Tibial artery (tissue), 4 donors: Measurements from ENCODE around the gene RDH5.

Experiments used
- DNase-seq, 2 donors: peaks; one replicate each; pipeline ENCODE4 v3.0.0-alpha.2; 2019
- H3K27ac ChIP-seq, 2 donors: fragments of 200-600 bp; sonication (generic) in 1 of 2; 1 replicate in 1 of 2; 2 replicates in 1 of 2; pipeline ENCODE4 v1.5.1; 2018 to 2019; ENCODE audit warnings: mild to moderate bottlenecking in 1 of 2
- H3K27me3 ChIP-seq, 2 donors: fragments of 200-600 bp; sonication (generic) in 1 of 2; one replicate each; pipeline versions ENCODE4 v1.5.1 to v1.6.0; 2016 to 2019
- H3K36me3 ChIP-seq, 3 donors: fragments of 200-600 bp; sonication (generic) in 2 of 3; one replicate each; pipeline ENCODE4 v1.5.1; 2016 to 2019; ENCODE audit warnings: mild to moderate bottlenecking in 2 of 3
- H3K4me1 ChIP-seq, 4 donors: fragments of 200-600 bp; sonication (generic) in 2 of 4; 1 replicate in 3 of 4; 2 replicates in 1 of 4; pipeline ENCODE4 v1.5.1; 2016 to 2019
- H3K4me3 ChIP-seq, 2 donors: fragments of 200-600 bp; sonication (generic) in 1 of 2; 1 replicate in 1 of 2; 2 replicates in 1 of 2; pipeline ENCODE4 v1.5.1; 2018 to 2019; ENCODE audit warnings: mild to moderate bottlenecking in 2 of 2
- H3K9me3 ChIP-seq, 3 donors: fragments of 200-600 bp; sonication (generic) in 1 of 3; one replicate each; pipeline ENCODE4 v1.5.1; 2016 to 2019
- intact Hi-C: fragments of 100-400 bp; cut with DNase I; formaldehyde crosslinking; loops from one replicate; pipeline ENCODE4 v1.15.0; 2023; ENCODE audit warnings: low total_unique reads
- TF ChIP-seq, protein P1 (sequence below), 2 experiments: fragments of 200-600 bp in 1 of 2; fragments of 450-650 bp in 1 of 2; IDR thresholded peaks; one replicate each; pipeline ENCODE4 v1.5.1; 2017 to 2019; ENCODE audit warnings: antibody characterized with exemption in 2 of 2, mild to moderate bottlenecking in 1 of 2, moderate library complexity in 1 of 2

Gene RDH5

DNA sequence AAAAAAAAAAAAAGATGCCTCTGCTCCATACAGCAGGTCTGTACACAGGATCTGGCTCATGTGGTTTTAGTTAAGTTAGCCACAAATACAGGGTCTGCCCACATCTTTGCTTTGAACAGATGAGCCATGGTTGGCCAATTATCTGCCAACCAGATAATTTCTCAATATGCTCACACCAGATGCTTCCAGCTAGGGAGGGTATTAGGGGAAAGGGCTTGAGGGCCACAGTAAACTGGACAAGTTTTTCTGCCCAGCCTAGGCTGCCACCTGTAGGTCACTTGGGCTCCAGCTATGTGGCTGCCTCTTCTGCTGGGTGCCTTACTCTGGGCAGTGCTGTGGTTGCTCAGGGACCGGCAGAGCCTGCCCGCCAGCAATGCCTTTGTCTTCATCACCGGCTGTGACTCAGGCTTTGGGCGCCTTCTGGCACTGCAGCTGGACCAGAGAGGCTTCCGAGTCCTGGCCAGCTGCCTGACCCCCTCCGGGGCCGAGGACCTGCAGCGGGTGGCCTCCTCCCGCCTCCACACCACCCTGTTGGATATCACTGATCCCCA is 776 bp downstream of the RDH5 start:
- Histone ChIP-seq H3K27me3 (no peaks in the 10 kb centered on the region), H3K4me1 (peaks cover 5 to 92% (median 78%) of the 10 kb centered on the region in 4 donors)
- DNase-seq: peak; percentile 86 to 96

DNA sequence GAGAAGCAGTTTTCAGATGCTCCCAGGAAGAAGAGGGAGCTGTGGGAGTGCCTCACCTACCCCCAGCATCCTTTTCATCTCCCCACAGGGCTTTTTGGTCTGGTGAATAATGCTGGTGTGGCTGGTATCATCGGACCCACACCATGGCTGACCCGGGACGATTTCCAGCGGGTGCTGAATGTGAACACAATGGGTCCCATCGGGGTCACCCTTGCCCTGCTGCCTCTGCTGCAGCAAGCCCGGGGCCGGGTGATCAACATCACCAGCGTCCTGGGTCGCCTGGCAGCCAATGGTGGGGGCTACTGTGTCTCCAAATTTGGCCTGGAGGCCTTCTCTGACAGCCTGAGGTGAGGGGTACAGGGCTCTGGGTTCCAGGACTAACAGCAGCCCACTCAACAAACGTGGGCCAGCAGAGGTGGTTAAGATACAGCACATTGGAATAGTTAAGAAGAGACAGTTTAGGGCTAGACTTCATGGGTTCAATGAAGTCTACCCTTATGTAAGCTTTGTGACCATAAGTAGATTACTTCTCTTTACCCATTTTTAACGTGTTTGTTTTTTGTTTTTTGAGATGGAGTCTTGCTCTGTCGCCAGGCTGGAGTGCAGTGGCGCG is 1.5 kb downstream of the RDH5 start:
- intact Hi-C loops: loop anchor here (5.0 kb wide), 1 partner anchor 39 kb away; a partner anchor contains a TSS
- Histone ChIP-seq H3K36me3 (peaks cover 19 to 31% (median 30%) of the 10 kb centered on the region in 3 donors), H3K27ac (peak overlapping the region; percentile 96 to 98), H3K4me3 (peak overlapping the region; percentile 15 to 20), H3K9me3 (no peaks in the 10 kb centered on the region), H3K27me3 (no peaks in the 10 kb centered on the region), H3K4me1 (peaks cover 5 to 97% (median 81%) of the 10 kb centered on the region in 4 donors)
- DNase-seq: no peak
- TF ChIP-seq, protein P1, sequence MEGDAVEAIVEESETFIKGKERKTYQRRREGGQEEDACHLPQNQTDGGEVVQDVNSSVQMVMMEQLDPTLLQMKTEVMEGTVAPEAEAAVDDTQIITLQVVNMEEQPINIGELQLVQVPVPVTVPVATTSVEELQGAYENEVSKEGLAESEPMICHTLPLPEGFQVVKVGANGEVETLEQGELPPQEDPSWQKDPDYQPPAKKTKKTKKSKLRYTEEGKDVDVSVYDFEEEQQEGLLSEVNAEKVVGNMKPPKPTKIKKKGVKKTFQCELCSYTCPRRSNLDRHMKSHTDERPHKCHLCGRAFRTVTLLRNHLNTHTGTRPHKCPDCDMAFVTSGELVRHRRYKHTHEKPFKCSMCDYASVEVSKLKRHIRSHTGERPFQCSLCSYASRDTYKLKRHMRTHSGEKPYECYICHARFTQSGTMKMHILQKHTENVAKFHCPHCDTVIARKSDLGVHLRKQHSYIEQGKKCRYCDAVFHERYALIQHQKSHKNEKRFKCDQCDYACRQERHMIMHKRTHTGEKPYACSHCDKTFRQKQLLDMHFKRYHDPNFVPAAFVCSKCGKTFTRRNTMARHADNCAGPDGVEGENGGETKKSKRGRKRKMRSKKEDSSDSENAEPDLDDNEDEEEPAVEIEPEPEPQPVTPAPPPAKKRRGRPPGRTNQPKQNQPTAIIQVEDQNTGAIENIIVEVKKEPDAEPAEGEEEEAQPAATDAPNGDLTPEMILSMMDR (IDR thresholded peaks at IDR 0.05): no peak

More for the DNA sequence above, 776 bp downstream of the RDH5 start:
- Histone ChIP-seq H3K36me3 (peaks cover 13 to 24% (median 22%) of the 10 kb centered on the region in 3 donors), H3K27ac (peak overlapping the region; percentile 96 to 98), H3K9me3 (no peaks in the 10 kb centered on the region), H3K4me3 (peak overlapping the region; percentile 15 to 42)
- TF ChIP-seq, protein P1 (IDR thresholded peaks at IDR 0.05): peak; percentile 72 to 75
- intact Hi-C loops: loop anchor here (5.0 kb wide), 1 partner anchor 39 kb away; a partner anchor contains a TSS

DNA sequence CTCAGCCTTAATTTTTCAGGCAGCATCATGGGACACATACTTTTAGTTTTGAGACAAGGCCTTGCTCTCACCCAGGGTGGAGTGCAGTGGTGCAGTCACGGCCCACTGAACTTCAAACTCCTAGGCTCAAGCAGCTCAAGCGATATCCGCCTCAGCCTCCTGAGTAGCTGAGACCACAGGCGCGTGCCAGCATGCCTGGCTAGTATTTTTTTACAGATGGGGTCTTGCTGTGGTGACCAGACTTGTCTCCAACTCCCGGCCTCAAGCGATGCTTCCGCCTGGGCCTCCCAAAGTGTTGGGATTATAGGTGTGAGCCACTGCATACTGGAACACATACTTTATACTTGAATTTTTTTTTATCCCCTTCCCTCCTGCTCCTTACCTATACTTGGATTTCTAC is 2.8 kb downstream of the RDH5 start:
- peaks cover 5 to 95% (median 80%) of the 10 kb centered on the region in 4 donors for H3K4me1 ChIP-seq
- intact Hi-C loops: loop anchor here (5.0 kb wide), 1 partner anchor 41 kb away; a partner anchor contains a TSS
- no peaks in the 10 kb centered on the region for H3K9me3 ChIP-seq
- H3K36me3 ChIP-seq: peaks cover 24 to 38% (median 35%) of the 10 kb centered on the region in 3 donors
- DNase-seq: no peak
- H3K27ac ChIP-seq: peak overlapping the region; percentile 96 to 98
- no peaks in the 10 kb centered on the region for H3K27me3 ChIP-seq
- TF ChIP-seq, protein P1 (IDR thresholded peaks at IDR 0.05): no peak
- no peak overlapping the region for H3K4me3 ChIP-seq

DNA sequence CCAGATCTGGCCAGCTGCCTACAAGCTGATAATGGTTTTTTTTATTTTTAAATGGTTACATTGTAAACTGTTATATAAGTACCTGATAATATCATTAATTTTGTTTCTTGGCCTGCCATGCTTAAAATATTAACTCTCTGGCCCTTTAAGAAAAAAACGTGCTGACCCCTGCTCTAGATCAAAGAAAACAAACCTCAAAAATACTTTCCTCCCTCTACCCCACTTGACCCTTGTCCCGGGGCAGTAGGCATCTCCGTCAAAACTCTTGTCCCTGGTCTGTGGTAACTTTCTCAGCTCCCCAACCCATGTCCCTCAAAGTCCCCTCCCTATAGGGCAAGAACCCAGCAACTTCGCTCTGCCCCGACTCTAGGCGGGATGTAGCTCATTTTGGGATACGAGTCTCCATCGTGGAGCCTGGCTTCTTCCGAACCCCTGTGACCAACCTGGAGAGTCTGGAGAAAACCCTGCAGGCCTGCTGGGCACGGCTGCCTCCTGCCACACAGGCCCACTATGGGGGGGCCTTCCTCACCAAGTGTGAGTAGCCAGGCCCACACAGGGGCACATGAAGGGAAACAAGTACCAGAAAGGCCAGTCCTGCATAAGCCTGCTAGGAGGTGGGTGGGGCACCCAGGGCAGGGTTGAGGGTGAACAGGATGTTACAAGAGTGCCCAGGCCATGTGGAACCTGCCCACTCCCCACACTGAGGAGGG is 3.5 kb downstream of the RDH5 start:
- no peaks in the 10 kb centered on the region for H3K9me3 ChIP-seq
- no peak for DNase-seq
- H3K36me3 ChIP-seq: peaks cover 24 to 38% (median 35%) of the 10 kb centered on the region in 3 donors
- H3K27ac ChIP-seq: peak overlapping the region; percentile 58 to 98
- H3K27me3 ChIP-seq: no peaks in the 10 kb centered on the region
- peaks cover 5 to 88% (median 73%) of the 10 kb centered on the region in 4 donors for H3K4me1 ChIP-seq
- H3K4me3 ChIP-seq: no peak overlapping the region
- TF ChIP-seq, protein P1 (IDR thresholded peaks at IDR 0.05): no peak
- intact Hi-C loops: loop anchor here (5.0 kb wide), 1 partner anchor 41 kb away; a partner anchor contains a TSS

DNA sequence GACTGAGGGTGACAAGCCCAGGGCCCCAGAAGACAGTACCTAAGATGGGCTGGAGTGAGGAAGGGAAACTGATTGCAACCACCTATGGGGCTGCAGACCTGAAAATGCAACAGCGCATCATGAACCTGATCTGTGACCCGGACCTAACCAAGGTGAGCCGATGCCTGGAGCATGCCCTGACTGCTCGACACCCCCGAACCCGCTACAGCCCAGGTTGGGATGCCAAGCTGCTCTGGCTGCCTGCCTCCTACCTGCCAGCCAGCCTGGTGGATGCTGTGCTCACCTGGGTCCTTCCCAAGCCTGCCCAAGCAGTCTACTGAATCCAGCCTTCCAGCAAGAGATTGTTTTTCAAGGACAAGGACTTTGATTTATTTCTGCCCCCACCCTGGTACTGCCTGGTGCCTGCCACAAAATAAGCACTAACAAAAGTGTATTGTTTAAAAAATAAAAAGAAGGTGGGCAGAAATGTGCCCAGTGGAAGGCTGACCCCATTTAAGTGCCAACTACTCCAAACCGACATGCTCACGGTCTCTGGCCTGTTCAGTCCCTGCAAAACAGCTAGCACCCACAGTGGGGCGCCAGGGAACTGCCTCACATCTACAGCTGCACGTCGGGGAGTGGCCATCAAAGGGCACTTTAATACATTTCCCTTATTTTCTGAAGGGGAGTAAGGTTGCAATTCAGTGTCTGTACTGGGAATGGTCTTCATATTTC is 4.2 kb downstream of the RDH5 start:
- intact Hi-C loops: loop anchor here (5.0 kb wide), 1 partner anchor 42 kb away; a partner anchor contains a TSS
- H3K36me3 ChIP-seq: peaks cover 24 to 38% (median 35%) of the 10 kb centered on the region in 3 donors
- TF ChIP-seq, protein P1 (IDR thresholded peaks at IDR 0.05): peak; percentile 64 to 69
- no peaks in the 10 kb centered on the region for H3K27me3 ChIP-seq
- peak overlapping the region; percentile 58 to 98 for H3K27ac ChIP-seq
- no peak overlapping the region for H3K4me3 ChIP-seq
- no peaks in the 10 kb centered on the region for H3K9me3 ChIP-seq
- peaks cover 5 to 81% (median 66%) of the 10 kb centered on the region in 4 donors for H3K4me1 ChIP-seq
- DNase-seq: peak; percentile 80 to 87
